Trophoblast cell (in vitro differentiated cells and primary cell): ENCODE measurements around the gene CFAP157.

Source experiments
- DNase-seq, 2 donors: peaks; one replicate each; pipeline ENCODE4 v3.0.0-alpha.2; 2016
- H2AFZ ChIP-seq: 2 replicates; pipeline ENCODE4 v1.6.1; 2013; ENCODE audit warnings: low read length, moderate library complexity, mild to moderate bottlenecking; ENCODE audit not compliant: insufficient read depth, poor library complexity
- H2AK5ac ChIP-seq: 2 replicates; pipeline ENCODE4 v1.6.1; 2013; ENCODE audit warnings: mild to moderate bottlenecking, low read length
- H2BK120ac ChIP-seq: 2 replicates; pipeline ENCODE4 v1.6.1; 2013; ENCODE audit warnings: low read length, mild to moderate bottlenecking, moderate library complexity; ENCODE audit not compliant: insufficient read depth, poor library complexity
- H2BK12ac ChIP-seq: 2 replicates; pipeline ENCODE4 v1.6.1; 2013; ENCODE audit warnings: mild to moderate bottlenecking, low read length, moderate library complexity
- H2BK5ac ChIP-seq: 2 replicates; pipeline ENCODE4 v1.6.1; 2013; ENCODE audit warnings: low read length, low read depth, moderate library complexity, mild to moderate bottlenecking; ENCODE audit not compliant: poor library complexity
- H3K14ac ChIP-seq: 2 replicates; pipeline ENCODE4 v1.6.1; 2013; ENCODE audit warnings: mild to moderate bottlenecking, low read length
- H3K18ac ChIP-seq: 2 replicates; pipeline ENCODE4 v1.6.1; 2013; ENCODE audit warnings: mild to moderate bottlenecking, low read length
- H3K23ac ChIP-seq: 2 replicates; pipeline ENCODE4 v1.6.1; 2013; ENCODE audit warnings: low read length
- H3K27ac ChIP-seq: 2 replicates; pipeline ENCODE4 v1.5.1; 2013; ENCODE audit warnings: low read depth, mild to moderate bottlenecking, inconsistent platforms, low read length, moderate library complexity
- H3K27me3 ChIP-seq: 2 replicates; pipeline ENCODE4 v1.6.1; 2013; ENCODE audit warnings: inconsistent platforms, mild to moderate bottlenecking, low read length, moderate library complexity; ENCODE audit not compliant: insufficient read depth
- H3K36me3 ChIP-seq, 2 experiments: 1 replicate in 1 of 2; 2 replicates in 1 of 2; pipeline ENCODE4 v1.6.1; 2013; ENCODE audit warnings: low read length in 2 of 2, mild to moderate bottlenecking in 2 of 2, moderate library complexity in 1 of 2; ENCODE audit not compliant: insufficient read depth in 2 of 2, control insufficient read depth in 1 of 2
- H3K4ac ChIP-seq: 2 replicates; pipeline ENCODE4 v1.6.1; 2013; ENCODE audit warnings: low read depth, mild to moderate bottlenecking, low read length, moderate library complexity
- H3K4me1 ChIP-seq, 2 experiments: 1 replicate in 1 of 2; 2 replicates in 1 of 2; pipeline ENCODE4 v1.6.1; 2013; ENCODE audit warnings: low read length in 2 of 2, mild to moderate bottlenecking in 2 of 2, moderate library complexity in 1 of 2; ENCODE audit not compliant: insufficient read depth in 2 of 2, control insufficient read depth in 1 of 2
- H3K4me2 ChIP-seq: 2 replicates; pipeline ENCODE4 v1.6.1; 2013; ENCODE audit warnings: inconsistent platforms, mild to moderate bottlenecking, low read length, moderate library complexity
- H3K4me3 ChIP-seq: 2 replicates; pipeline ENCODE4 v1.5.1; 2013; ENCODE audit warnings: mild to moderate bottlenecking, low read depth, low read length, inconsistent platforms
- H3K79me1 ChIP-seq: one replicate; pipeline ENCODE4 v1.6.1; 2013; ENCODE audit warnings: low read length
- H3K79me2 ChIP-seq: 2 replicates; pipeline ENCODE4 v1.6.1; 2013; ENCODE audit warnings: low read length, mild to moderate bottlenecking; ENCODE audit not compliant: control insufficient read depth, insufficient read depth, poor library complexity
- H3K9ac ChIP-seq: 2 replicates; pipeline ENCODE4 v1.6.1; 2013; ENCODE audit warnings: mild to moderate bottlenecking, low read length
- H3K9me3 ChIP-seq: 2 replicates; pipeline ENCODE4 v1.6.1; 2013; ENCODE audit warnings: low read depth, mild to moderate bottlenecking, control low read depth, inconsistent platforms, low read length; ENCODE audit not compliant: insufficient read depth
- H4K12ac ChIP-seq: 2 replicates; pipeline ENCODE4 v1.6.1; 2013; ENCODE audit warnings: low read depth, mild to moderate bottlenecking, low read length, moderate library complexity
- H4K8ac ChIP-seq: 2 replicates; pipeline ENCODE4 v1.6.1; 2013; ENCODE audit warnings: low read depth, mild to moderate bottlenecking, low read length, moderate library complexity
- H4K91ac ChIP-seq: one replicate; pipeline ENCODE4 v1.6.1; 2013; ENCODE audit warnings: low read depth, mild to moderate bottlenecking, low read length, moderate library complexity
- WGBS: extraction: QIAGEN DNeasy Blood & Tissue Kit; methylation state at CpG from one replicate; pipeline ENCODE4 v1.1.7; 2013; ENCODE audit warnings: missing lambda C conversion rate; ENCODE audit not compliant: insufficient read length, insufficient coverage; ENCODE audit errors: extremely low coverage; 5-methylcytosine and 5-hydroxymethylcytosine counted together

The CFAP157 gene

GRCh38 chr9:127673234-127673633 is 33.6 kb upstream of the CFAP157 start:
- Histone ChIP-seq H3K4me2 (no peak overlapping the region), H3K4me1 (no peaks in the 10 kb centered on the region), H2AK5ac (no peak overlapping the region), H3K36me3 (peaks cover 6 to 15% of the 10 kb centered on the region in 2 experiments), H3K14ac (no peak overlapping the region), H3K4me3 (no peak overlapping the region), H3K18ac (no peak overlapping the region), H3K79me2 (no peaks in the 10 kb centered on the region), H4K8ac (no peak overlapping the region), H3K9ac (no peak overlapping the region), H3K4ac (no peak overlapping the region), H3K27ac (no peak overlapping the region), H2BK120ac (no peak overlapping the region), H3K23ac (no peak overlapping the region), H4K91ac (no peak overlapping the region), H4K12ac (no peak overlapping the region), H3K79me1 (no peaks in the 10 kb centered on the region), H3K27me3 (no peaks in the 10 kb centered on the region), H2AFZ (no peak overlapping the region), H2BK5ac (no peak overlapping the region), H2BK12ac (no peak overlapping the region), H3K9me3 (no peaks in the 10 kb centered on the region)
- WGBS: no CpG with 5 or more reads among the region's 7 CpGs
- DNase-seq: no peak

DNA sequence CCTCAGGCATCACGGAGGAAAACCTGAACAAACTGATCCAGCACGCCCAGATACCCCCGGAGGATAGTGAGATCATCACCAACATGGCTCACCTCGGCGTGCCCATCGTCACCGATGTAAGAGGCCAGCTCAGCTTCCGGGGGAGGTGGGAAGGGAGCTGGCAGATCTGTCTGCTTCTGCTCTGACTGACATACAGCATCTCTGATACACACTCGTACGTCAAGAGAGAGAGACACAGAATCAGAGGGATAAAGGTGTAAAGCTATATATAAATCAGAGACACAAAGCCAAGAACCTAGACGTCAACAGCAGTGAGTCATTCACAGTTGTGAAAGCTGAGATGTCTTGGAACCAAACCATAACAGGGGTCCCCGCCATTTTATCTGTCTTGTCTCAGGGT is 30.1 kb upstream of the CFAP157 start:
- Histone ChIP-seq H3K23ac (no peak overlapping the region), H3K4ac (no peak overlapping the region), H4K12ac (no peak overlapping the region), H3K4me2 (no peak overlapping the region), H2AK5ac (no peak overlapping the region), H3K27me3 (no peaks in the 10 kb centered on the region), H3K4me1 (peaks cover 0 to 3% of the 10 kb centered on the region in 2 experiments), H4K91ac (no peak overlapping the region), H2BK120ac (no peak overlapping the region), H3K9ac (no peak overlapping the region), H3K9me3 (peaks cover 2% of the 10 kb centered on the region), H2AFZ (no peak overlapping the region), H2BK12ac (no peak overlapping the region), H2BK5ac (no peak overlapping the region), H3K4me3 (peak overlapping the region; percentile 42), H3K14ac (no peak overlapping the region), H3K27ac (no peak overlapping the region), H4K8ac (no peak overlapping the region), H3K79me1 (no peaks in the 10 kb centered on the region), H3K18ac (no peak overlapping the region), H3K36me3 (peaks cover 9 to 25% of the 10 kb centered on the region in 2 experiments), H3K79me2 (no peaks in the 10 kb centered on the region)
- no CpG with 5 or more reads among the region's 12 CpGs for WGBS
- DNase-seq: no peak

DNA sequence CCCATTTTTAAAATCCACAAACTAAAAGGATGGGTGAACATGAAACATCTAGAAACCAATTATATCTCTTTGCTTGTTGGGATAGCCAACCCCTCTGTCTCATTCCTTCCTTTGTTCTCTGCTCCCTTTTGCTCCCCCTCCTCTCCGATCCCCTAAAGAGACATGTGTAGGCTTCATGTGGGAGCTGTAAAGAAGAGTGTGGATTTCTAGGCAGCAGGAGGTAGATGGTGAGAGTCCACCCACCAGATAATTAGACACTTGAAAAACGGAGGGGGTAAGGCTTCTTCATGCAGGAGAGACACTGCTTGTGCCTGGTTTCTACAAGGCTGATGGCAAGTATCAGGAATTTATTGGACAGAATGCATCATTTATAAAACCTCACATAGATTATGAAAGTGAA is 27.3 kb upstream of the CFAP157 start:
- no peak overlapping the region for H3K27ac ChIP-seq
- H3K14ac ChIP-seq: no peak overlapping the region
- H2AFZ ChIP-seq: no peak overlapping the region
- H2AK5ac ChIP-seq: no peak overlapping the region
- H2BK5ac ChIP-seq: no peak overlapping the region
- H3K9ac ChIP-seq: no peak overlapping the region
- peaks cover 7% of the 10 kb centered on the region for H3K79me1 ChIP-seq
- no peak overlapping the region for H3K18ac ChIP-seq
- H3K4me2 ChIP-seq: no peak overlapping the region
- no peak overlapping the region for H2BK120ac ChIP-seq
- peaks cover 14 to 21% of the 10 kb centered on the region in 2 experiments for H3K36me3 ChIP-seq
- no peak overlapping the region for H4K91ac ChIP-seq
- no peaks in the 10 kb centered on the region for H3K79me2 ChIP-seq
- H3K4ac ChIP-seq: no peak overlapping the region
- H4K8ac ChIP-seq: no peak overlapping the region
- no peak overlapping the region for H4K12ac ChIP-seq
- peaks cover 3% of the 10 kb centered on the region for H3K9me3 ChIP-seq
- H3K23ac ChIP-seq: no peak overlapping the region
- no peak for DNase-seq
- no peaks in the 10 kb centered on the region for H3K27me3 ChIP-seq
- H2BK12ac ChIP-seq: no peak overlapping the region
- no CpG with 5 or more reads among the region's 2 CpGs for WGBS
- H3K4me3 ChIP-seq: no peak overlapping the region
- H3K4me1 ChIP-seq: peaks cover 7 to 15% of the 10 kb centered on the region in 2 experiments

DNA sequence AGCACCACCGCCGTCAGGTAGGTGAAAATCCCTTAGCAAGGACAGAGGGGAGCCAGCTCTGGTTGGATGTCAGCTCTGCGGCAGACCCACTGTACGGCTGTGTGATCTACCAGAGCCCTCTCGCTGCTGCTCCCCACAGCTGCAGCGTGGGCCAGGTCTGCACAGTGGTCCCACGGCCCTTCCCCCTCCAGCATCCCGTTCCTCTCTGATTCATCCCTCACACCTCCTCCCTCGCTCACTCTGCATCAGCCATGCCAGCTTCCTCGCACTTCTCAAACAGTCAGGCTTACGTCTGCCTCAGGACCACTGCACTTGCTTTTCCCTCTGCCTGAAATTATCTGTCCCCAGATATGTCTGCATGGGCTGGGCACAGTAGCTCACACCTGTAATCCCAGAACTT is 26.6 kb upstream of the CFAP157 start:
- Histone ChIP-seq H3K27ac (no peak overlapping the region), H4K91ac (no peak overlapping the region), H2AFZ (no peak overlapping the region), H3K18ac (no peak overlapping the region), H3K36me3 (peaks cover 14 to 21% of the 10 kb centered on the region in 2 experiments), H3K4me3 (no peak overlapping the region), H3K79me1 (peaks cover 11% of the 10 kb centered on the region), H3K4me2 (no peak overlapping the region), H3K9ac (no peak overlapping the region), H3K14ac (no peak overlapping the region), H3K23ac (no peak overlapping the region), H2BK120ac (no peak overlapping the region), H2BK5ac (no peak overlapping the region), H3K79me2 (no peaks in the 10 kb centered on the region), H4K8ac (no peak overlapping the region), H2AK5ac (no peak overlapping the region), H3K4me1 (peaks cover 13 to 22% of the 10 kb centered on the region in 2 experiments), H3K27me3 (no peaks in the 10 kb centered on the region), H3K9me3 (peaks cover 3% of the 10 kb centered on the region), H3K4ac (no peak overlapping the region), H4K12ac (no peak overlapping the region), H2BK12ac (no peak overlapping the region)
- WGBS: no CpG with 5 or more reads among the region's 11 CpGs
- no peak for DNase-seq
